ENCODE results near the gene TMEM259. TPM values are rescaled to one million over a fixed set of nuclear protein-coding genes. Genes with fewer than 3 reads are reported as not detected.

TMEM259 gene
- total and polyA plus RNA-seq, 2 of the 13 experiments (the other 11 are each of a cell fraction or from before 2014, with no cell fraction given), result 64.7 to 164 TPM

- TF ChIP-seq GMEB1 (CRISPR knock-in tag; IDR thresholded peaks at IDR 0.05; ENCODE audit: borderline replicate concordance) (no peak), HNF1B (CRISPR knock-in tag; IDR thresholded peaks at IDR 0.05) (no peak), HMGXB4 (CRISPR knock-in tag; IDR thresholded peaks at IDR 0.05; ENCODE audit: borderline replicate concordance in 1 of 2, low read depth in 1 of 2) (0 out of 4 replicates have a peak, but pooled peaks of 1 of the 2 experiments have one; percentile 43), MAFF (IDR thresholded peaks at IDR 0.05; ENCODE audit: low read depth, low read length) (no peak), ZBTB40 (IDR thresholded peaks at IDR 0.05) (no peak), ZBTB40 (CRISPR knock-in tag; IDR thresholded peaks at IDR 0.05) (no peak), AGO1 (IDR thresholded peaks at IDR 0.05; ENCODE audit: low read depth, low read length, poor library complexity, severe bottlenecking) (no peak), ZNF160 (CRISPR knock-in tag; IDR thresholded peaks at IDR 0.05) (no peak), RAD21 (CRISPR knock-in tag; IDR thresholded peaks at IDR 0.05) (peak; percentile 93), CSRNP2 (CRISPR knock-in tag; conservative IDR thresholded peaks at IDR 0.05; ENCODE audit: low read depth) (no peak), ARNTL (CRISPR knock-in tag; IDR thresholded peaks at IDR 0.05) (no peak), MXD4 (CRISPR knock-in tag; IDR thresholded peaks at IDR 0.05) (no peak)
These were observed 19.3 kb downstream of the TMEM259 start (continued) for GRCh38 chr19:1001538-1002166.

Data from HepG2 (cell line).